ENCODE measurements around the gene MAP3K7CL.

The MAP3K7CL gene

DNA sequence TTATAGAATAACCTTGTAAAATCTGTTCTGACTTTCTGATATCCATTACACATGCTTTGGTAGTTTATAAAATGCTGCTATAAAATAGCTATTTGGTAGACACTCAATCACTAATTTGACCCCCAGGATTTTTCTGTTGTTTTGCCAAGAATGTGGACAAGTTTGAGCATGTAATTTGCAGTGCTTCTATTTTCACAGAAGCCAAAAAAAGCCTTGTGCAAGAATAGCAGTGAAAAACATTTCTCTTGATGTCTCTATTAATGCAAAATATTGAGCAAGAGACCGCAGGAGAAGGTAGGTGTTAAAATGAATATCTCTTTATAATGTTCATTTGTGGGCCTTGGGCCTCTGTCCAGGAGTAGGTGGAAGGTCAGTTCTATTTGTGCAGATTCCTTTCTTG, 22.5 kb downstream of the MAP3K7CL start:
- no peak for DNase-seq (ENCODE audit: low read depth in 1 of 2, low spot score in 1 of 2)
- no peak overlapping the region for H3K27ac ChIP-seq (replicated peaks)
- no peak overlapping the region for H3K4me3 ChIP-seq (replicated peaks; ENCODE audit: insufficient read depth, low read length)
- H3K27me3 ChIP-seq (ENCODE audit: insufficient read depth, poor library complexity, severe bottlenecking), result no peaks in the 10 kb centered on the region
- TF ChIP-seq, protein P1, sequence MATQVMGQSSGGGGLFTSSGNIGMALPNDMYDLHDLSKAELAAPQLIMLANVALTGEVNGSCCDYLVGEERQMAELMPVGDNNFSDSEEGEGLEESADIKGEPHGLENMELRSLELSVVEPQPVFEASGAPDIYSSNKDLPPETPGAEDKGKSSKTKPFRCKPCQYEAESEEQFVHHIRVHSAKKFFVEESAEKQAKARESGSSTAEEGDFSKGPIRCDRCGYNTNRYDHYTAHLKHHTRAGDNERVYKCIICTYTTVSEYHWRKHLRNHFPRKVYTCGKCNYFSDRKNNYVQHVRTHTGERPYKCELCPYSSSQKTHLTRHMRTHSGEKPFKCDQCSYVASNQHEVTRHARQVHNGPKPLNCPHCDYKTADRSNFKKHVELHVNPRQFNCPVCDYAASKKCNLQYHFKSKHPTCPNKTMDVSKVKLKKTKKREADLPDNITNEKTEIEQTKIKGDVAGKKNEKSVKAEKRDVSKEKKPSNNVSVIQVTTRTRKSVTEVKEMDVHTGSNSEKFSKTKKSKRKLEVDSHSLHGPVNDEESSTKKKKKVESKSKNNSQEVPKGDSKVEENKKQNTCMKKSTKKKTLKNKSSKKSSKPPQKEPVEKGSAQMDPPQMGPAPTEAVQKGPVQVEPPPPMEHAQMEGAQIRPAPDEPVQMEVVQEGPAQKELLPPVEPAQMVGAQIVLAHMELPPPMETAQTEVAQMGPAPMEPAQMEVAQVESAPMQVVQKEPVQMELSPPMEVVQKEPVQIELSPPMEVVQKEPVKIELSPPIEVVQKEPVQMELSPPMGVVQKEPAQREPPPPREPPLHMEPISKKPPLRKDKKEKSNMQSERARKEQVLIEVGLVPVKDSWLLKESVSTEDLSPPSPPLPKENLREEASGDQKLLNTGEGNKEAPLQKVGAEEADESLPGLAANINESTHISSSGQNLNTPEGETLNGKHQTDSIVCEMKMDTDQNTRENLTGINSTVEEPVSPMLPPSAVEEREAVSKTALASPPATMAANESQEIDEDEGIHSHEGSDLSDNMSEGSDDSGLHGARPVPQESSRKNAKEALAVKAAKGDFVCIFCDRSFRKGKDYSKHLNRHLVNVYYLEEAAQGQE (IDR thresholded peaks at IDR 0.05; ENCODE audit: insufficient replicate concordance, low read depth), result no peak
- TF ChIP-seq POLR2AphosphoS5 (IDR thresholded peaks at IDR 0.05; ENCODE audit: low read depth) (no peak), SPI1 (IDR thresholded peaks at IDR 0.05; ENCODE audit: borderline replicate concordance, low read depth) (no peak), GABPA (IDR thresholded peaks at IDR 0.05; ENCODE audit: low read depth) (no peak)
- TF ChIP-seq, protein P2, sequence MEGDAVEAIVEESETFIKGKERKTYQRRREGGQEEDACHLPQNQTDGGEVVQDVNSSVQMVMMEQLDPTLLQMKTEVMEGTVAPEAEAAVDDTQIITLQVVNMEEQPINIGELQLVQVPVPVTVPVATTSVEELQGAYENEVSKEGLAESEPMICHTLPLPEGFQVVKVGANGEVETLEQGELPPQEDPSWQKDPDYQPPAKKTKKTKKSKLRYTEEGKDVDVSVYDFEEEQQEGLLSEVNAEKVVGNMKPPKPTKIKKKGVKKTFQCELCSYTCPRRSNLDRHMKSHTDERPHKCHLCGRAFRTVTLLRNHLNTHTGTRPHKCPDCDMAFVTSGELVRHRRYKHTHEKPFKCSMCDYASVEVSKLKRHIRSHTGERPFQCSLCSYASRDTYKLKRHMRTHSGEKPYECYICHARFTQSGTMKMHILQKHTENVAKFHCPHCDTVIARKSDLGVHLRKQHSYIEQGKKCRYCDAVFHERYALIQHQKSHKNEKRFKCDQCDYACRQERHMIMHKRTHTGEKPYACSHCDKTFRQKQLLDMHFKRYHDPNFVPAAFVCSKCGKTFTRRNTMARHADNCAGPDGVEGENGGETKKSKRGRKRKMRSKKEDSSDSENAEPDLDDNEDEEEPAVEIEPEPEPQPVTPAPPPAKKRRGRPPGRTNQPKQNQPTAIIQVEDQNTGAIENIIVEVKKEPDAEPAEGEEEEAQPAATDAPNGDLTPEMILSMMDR (IDR thresholded peaks at IDR 0.05; ENCODE audit: insufficient read depth, low read length), result no peak

DNA sequence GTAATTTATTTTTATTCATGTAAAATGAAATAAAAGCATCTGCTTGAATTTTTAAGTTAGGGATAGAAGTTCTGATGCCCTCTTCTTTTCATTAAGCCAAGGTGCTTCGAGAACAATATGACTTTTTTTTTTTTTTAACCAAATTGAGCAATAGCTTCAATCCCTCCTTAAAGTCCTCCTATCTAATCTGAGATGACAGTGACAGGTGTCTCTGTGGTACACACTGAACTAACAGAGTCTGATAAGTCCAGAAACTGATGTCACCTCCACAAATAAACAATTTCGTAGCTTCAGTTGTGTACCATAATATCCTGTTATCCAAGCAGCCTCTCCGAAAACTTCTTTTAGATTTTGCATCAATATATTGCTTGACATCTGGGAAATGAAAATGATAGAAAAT, 23.8 kb downstream of the MAP3K7CL start:
- no peak overlapping the region for H3K27ac ChIP-seq (replicated peaks)
- TF ChIP-seq GABPA (IDR thresholded peaks at IDR 0.05; ENCODE audit: low read depth) (no peak), SPI1 (IDR thresholded peaks at IDR 0.05; ENCODE audit: borderline replicate concordance, low read depth) (no peak), POLR2AphosphoS5 (IDR thresholded peaks at IDR 0.05; ENCODE audit: low read depth) (no peak)
- TF ChIP-seq, protein P2 (IDR thresholded peaks at IDR 0.05; ENCODE audit: insufficient read depth, low read length), result no peak
- TF ChIP-seq, protein P1 (IDR thresholded peaks at IDR 0.05; ENCODE audit: insufficient replicate concordance, low read depth), result no peak
- no peak overlapping the region for H3K4me3 ChIP-seq (replicated peaks; ENCODE audit: insufficient read depth, low read length)
- H3K27me3 ChIP-seq (ENCODE audit: insufficient read depth, poor library complexity, severe bottlenecking), result no peaks in the 10 kb centered on the region
- DNase-seq (ENCODE audit: low read depth in 1 of 2, low spot score in 1 of 2), result no peak

DNA sequence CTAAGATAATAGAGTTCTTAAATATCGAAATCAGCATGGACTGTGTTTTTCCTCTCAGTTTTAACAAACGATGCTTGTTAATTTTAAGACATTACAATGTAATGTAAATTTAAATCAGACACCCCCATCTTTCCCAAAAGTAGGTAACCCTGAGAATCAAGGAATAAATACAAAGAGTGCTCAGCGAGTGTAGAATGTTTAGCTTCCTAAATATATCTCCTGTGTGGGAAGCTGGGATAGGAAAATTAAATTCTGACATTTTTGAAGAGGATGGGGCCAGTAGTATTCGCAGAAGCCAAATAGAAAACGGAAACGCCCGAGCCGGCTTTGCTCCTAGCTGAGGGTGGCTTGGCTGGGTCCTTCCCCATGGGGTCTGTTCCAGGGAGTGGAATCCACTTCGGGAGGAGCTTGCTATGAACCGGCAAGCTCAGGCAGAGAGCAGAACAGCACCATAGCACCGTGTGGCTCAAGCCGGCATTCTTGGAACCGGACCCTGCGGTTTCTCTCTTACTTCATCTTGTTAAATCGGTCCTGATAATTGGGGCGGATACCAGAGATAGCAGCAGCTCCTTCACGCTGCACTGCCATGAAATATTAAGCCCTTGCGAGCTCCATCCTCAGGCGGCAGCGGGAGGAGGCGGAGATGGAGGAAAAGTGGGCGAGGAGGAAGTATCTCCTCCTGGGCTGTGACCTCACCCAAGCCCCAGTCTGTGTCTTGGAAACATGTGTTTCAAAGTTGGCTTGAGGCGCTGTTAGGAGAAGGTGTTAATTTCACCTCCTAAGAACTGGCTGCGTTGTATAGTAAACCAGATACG, 24.9 kb downstream of the MAP3K7CL start:
- H3K27ac ChIP-seq (replicated peaks), result no peak overlapping the region
- H3K4me3 ChIP-seq (replicated peaks; ENCODE audit: insufficient read depth, low read length), result no peak overlapping the region
- H3K27me3 ChIP-seq (ENCODE audit: insufficient read depth, poor library complexity, severe bottlenecking), result no peaks in the 10 kb centered on the region
- TF ChIP-seq SPI1 (IDR thresholded peaks at IDR 0.05; ENCODE audit: borderline replicate concordance, low read depth), result no peak
- TF ChIP-seq GABPA (IDR thresholded peaks at IDR 0.05; ENCODE audit: low read depth), result no peak
- TF ChIP-seq, protein P2 (IDR thresholded peaks at IDR 0.05; ENCODE audit: insufficient read depth, low read length), result no peak
- TF ChIP-seq POLR2AphosphoS5 (IDR thresholded peaks at IDR 0.05; ENCODE audit: low read depth), result no peak
- TF ChIP-seq, protein P1 (IDR thresholded peaks at IDR 0.05; ENCODE audit: insufficient replicate concordance, low read depth), result no peak
- no peak for DNase-seq (ENCODE audit: low read depth in 1 of 2, low spot score in 1 of 2)
